Measurements from ENCODE around the gene RASGRF1.

RASGRF1 gene

GRCh38 chr15:78944669-78945407 lies 145.7 kb downstream of the RASGRF1 start, which contains the start of gene CTSH:
CTSH (minus strand) TSS chr15:78945046; CDS start chr15:78944981, 65 bp downstream.
- Histone ChIP-seq H3K9me3 (ENCODE audit: insufficient read depth, low read length) (no peaks in the 10 kb centered on the region), H3K4me1 (ENCODE audit: low read length) (peaks cover 27% of the 10 kb centered on the region), H4K20me1 (ENCODE audit: insufficient read depth, low read length) (no peaks in the 10 kb centered on the region), H3K36me3 (replicated peaks; ENCODE audit: low read depth, low read length) (peaks cover 32% of the 10 kb centered on the region), H3K27ac (ENCODE audit: low read length) (peak within 1 kb of the TSS; percentile 94), H3K79me2 (ENCODE audit: low read length) (peaks cover 48% of the 10 kb centered on the region), H3K9ac (ENCODE audit: low read length) (peak within 1 kb of the TSS; percentile 99), H3K4me2 (ENCODE audit: low read length) (peak within 1 kb of the TSS; percentile 87), H2AFZ (ENCODE audit: low read depth, low read length) (no peak within 1 kb of the TSS), H3K27me3 (ENCODE audit: low read depth, low read length) (no peaks in the 10 kb centered on the region), H3K4me3 (ENCODE audit: low read length) (peak within 1 kb of the TSS; percentile 91)
- TF ChIP-seq EZH2phosphoT487 (IDR thresholded peaks at IDR 0.05; ENCODE audit: low read depth) (no peak), CTCF (IDR thresholded peaks at IDR 0.05; ENCODE audit: low read depth, low read length) (no peak)

- H3K79me2 ChIP-seq (ENCODE audit: low read length): peaks cover 48% of the 10 kb centered on the region
- peak overlapping the region; percentile 99 for H3K9ac ChIP-seq (ENCODE audit: low read length)
- peak overlapping the region; percentile 94 for H3K27ac ChIP-seq (ENCODE audit: low read length)
Observed at GRCh38 chr15:78944202-78944625, 146.4 kb downstream of the RASGRF1 start.

GRCh38 chr15:78943692-78944091 lies 146.9 kb downstream of the RASGRF1 start:
- H4K20me1 ChIP-seq (ENCODE audit: insufficient read depth, low read length): no peaks in the 10 kb centered on the region
- H2AFZ ChIP-seq (ENCODE audit: low read depth, low read length): no peak overlapping the region
- no peaks in the 10 kb centered on the region for H3K9me3 ChIP-seq (ENCODE audit: insufficient read depth, low read length)
- H3K9ac ChIP-seq (ENCODE audit: low read length): peak overlapping the region; percentile 99
- peak overlapping the region; percentile 87 for H3K4me2 ChIP-seq (ENCODE audit: low read length)
- peaks cover 35% of the 10 kb centered on the region for H3K4me1 ChIP-seq (ENCODE audit: low read length)
- H3K79me2 ChIP-seq (ENCODE audit: low read length): peaks cover 48% of the 10 kb centered on the region
- peak overlapping the region; percentile 94 for H3K27ac ChIP-seq (ENCODE audit: low read length)
- no peak for TF ChIP-seq CTCF (IDR thresholded peaks at IDR 0.05; ENCODE audit: low read depth, low read length)
- no peak for TF ChIP-seq EZH2phosphoT487 (IDR thresholded peaks at IDR 0.05; ENCODE audit: low read depth)
- H3K4me3 ChIP-seq (ENCODE audit: low read length): peak overlapping the region; percentile 91
- H3K36me3 ChIP-seq (replicated peaks; ENCODE audit: low read depth, low read length): peaks cover 33% of the 10 kb centered on the region
- no peaks in the 10 kb centered on the region for H3K27me3 ChIP-seq (ENCODE audit: low read depth, low read length)

More at GRCh38 chr15:78944202-78944625, 146.4 kb downstream of the RASGRF1 start:
- Histone ChIP-seq H3K27me3 (ENCODE audit: low read depth, low read length) (no peaks in the 10 kb centered on the region), H3K36me3 (replicated peaks; ENCODE audit: low read depth, low read length) (peaks cover 32% of the 10 kb centered on the region), H3K4me2 (ENCODE audit: low read length) (peak overlapping the region; percentile 87), H3K4me3 (ENCODE audit: low read length) (peak overlapping the region; percentile 91), H2AFZ (ENCODE audit: low read depth, low read length) (no peak overlapping the region), H3K9me3 (ENCODE audit: insufficient read depth, low read length) (no peaks in the 10 kb centered on the region), H3K4me1 (ENCODE audit: low read length) (peaks cover 33% of the 10 kb centered on the region), H4K20me1 (ENCODE audit: insufficient read depth, low read length) (no peaks in the 10 kb centered on the region)
- TF ChIP-seq EZH2phosphoT487 (IDR thresholded peaks at IDR 0.05; ENCODE audit: low read depth) (no peak), CTCF (IDR thresholded peaks at IDR 0.05; ENCODE audit: low read depth, low read length) (no peak)

- H3K9ac ChIP-seq (ENCODE audit: low read length): peak overlapping the region; percentile 99
- H3K9me3 ChIP-seq (ENCODE audit: insufficient read depth, low read length): no peaks in the 10 kb centered on the region
- TF ChIP-seq EZH2phosphoT487 (IDR thresholded peaks at IDR 0.05; ENCODE audit: low read depth) (no peak), CTCF (IDR thresholded peaks at IDR 0.05; ENCODE audit: low read depth, low read length) (no peak)
- peak overlapping the region; percentile 87 for H3K4me2 ChIP-seq (ENCODE audit: low read length)
- peaks cover 40% of the 10 kb centered on the region for H3K36me3 ChIP-seq (replicated peaks; ENCODE audit: low read depth, low read length)
- H3K27ac ChIP-seq (ENCODE audit: low read length): peak overlapping the region; percentile 94
- peaks cover 45% of the 10 kb centered on the region for H3K4me1 ChIP-seq (ENCODE audit: low read length)
- H4K20me1 ChIP-seq (ENCODE audit: insufficient read depth, low read length): no peaks in the 10 kb centered on the region
- H2AFZ ChIP-seq (ENCODE audit: low read depth, low read length): no peak overlapping the region
- peaks cover 58% of the 10 kb centered on the region for H3K79me2 ChIP-seq (ENCODE audit: low read length)
- peak overlapping the region; percentile 91 for H3K4me3 ChIP-seq (ENCODE audit: low read length)
- H3K27me3 ChIP-seq (ENCODE audit: low read depth, low read length): no peaks in the 10 kb centered on the region
Observed at GRCh38 chr15:78942741-78943140, 147.8 kb downstream of the RASGRF1 start.

All from OCI-LY3 (cell line).